ENCODE data around the gene ARL4C.

ARL4C gene

GRCh38 chr2:234479465-234479864 is 17.4 kb downstream of the ARL4C start:
- H3K4me1 ChIP-seq (ENCODE audit: control insufficient read depth in 1 of 2, insufficient read depth in 1 of 2, low read depth in 1 of 2, low read length in 1 of 2), result no peaks in the 10 kb centered on the region
- no peak overlapping the region for H3K27ac ChIP-seq
- no peak overlapping the region for H3K4me3 ChIP-seq (ENCODE audit: low read depth in 1 of 2, low read length in 1 of 2)
- no peak for TF ChIP-seq CTCF (IDR thresholded peaks at IDR 0.05)
- H3K9me3 ChIP-seq, result no peaks in the 10 kb centered on the region
- H3K36me3 ChIP-seq, result no peaks in the 10 kb centered on the region
- H3K27me3 ChIP-seq, result peaks cover 40% of the 10 kb centered on the region

DNA sequence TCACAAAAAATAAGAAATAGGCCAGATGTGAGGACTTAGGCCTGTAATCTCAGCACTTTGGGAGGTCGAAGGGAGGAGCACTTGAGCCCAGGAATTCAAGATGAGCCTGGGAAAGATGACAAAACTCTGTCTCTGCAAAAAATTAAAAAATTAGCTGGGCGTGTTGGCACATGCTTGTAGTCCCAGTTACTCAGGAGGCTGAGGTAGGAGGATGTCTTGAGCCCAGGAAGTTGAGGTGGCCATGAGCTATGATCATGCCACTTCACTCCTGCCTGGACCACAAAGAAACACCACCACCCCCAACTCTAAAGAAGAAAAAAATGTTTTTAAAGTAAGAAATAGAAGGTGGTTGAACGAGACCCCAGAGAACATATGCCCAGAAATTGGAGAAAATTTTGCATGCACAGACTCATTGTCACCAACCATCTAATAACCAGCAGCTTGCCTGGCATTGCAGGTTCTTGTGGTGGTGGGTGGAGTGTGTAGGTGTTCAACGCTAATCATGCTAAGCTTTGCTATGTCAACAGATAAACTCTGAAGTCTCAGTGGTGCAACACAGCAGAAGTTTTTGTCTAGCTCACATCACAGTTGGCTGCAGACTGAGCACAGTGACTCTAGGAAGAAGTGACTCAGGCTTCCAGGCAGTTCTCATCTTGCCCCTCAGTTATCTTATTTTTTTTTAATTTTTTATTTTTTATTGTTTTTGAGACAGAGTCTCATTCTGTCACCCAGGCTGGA is 18.6 kb downstream of the ARL4C start:
- no peaks in the 10 kb centered on the region for H3K9me3 ChIP-seq

DNA sequence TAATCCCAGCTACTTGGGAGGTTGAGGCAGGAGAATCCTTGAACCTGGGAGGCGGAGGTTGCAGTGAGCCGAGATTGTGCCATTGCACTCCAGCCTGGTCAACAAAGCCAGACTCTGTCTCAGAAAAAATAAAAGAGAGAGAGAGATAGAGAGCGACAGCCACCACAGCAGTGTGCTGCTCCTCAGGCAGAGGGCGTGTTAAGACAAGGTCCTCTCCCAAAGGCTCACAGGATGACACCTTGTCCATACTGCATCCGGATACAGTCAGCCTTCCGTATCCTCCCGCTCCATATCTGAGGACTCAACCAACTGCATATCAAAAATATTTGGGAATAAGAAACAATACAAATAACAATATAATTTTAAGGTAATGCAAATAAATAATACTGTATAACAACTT is 20.1 kb downstream of the ARL4C start:
- no peak overlapping the region for H3K27ac ChIP-seq
- H3K27me3 ChIP-seq, result peaks cover 15% of the 10 kb centered on the region
- no peaks in the 10 kb centered on the region for H3K4me1 ChIP-seq (ENCODE audit: control insufficient read depth in 1 of 2, insufficient read depth in 1 of 2, low read depth in 1 of 2, low read length in 1 of 2)
- no peak overlapping the region for H3K4me3 ChIP-seq (ENCODE audit: low read depth in 1 of 2, low read length in 1 of 2)
- no peaks in the 10 kb centered on the region for H3K36me3 ChIP-seq
- H3K9me3 ChIP-seq, result no peaks in the 10 kb centered on the region
- TF ChIP-seq CTCF (IDR thresholded peaks at IDR 0.05), result no peak

More for the DNA sequence above, 18.6 kb downstream of the ARL4C start:
- peaks cover 30% of the 10 kb centered on the region for H3K27me3 ChIP-seq
- no peak overlapping the region for H3K27ac ChIP-seq
- no peaks in the 10 kb centered on the region for H3K36me3 ChIP-seq
- TF ChIP-seq CTCF (IDR thresholded peaks at IDR 0.05), result no peak
- no peaks in the 10 kb centered on the region for H3K4me1 ChIP-seq (ENCODE audit: control insufficient read depth in 1 of 2, insufficient read depth in 1 of 2, low read depth in 1 of 2, low read length in 1 of 2)
- no peak overlapping the region for H3K4me3 ChIP-seq (ENCODE audit: low read depth in 1 of 2, low read length in 1 of 2)

GRCh38 chr2:234474654-234475053 is 22.2 kb downstream of the ARL4C start:
- Histone ChIP-seq H3K27me3 (peaks cover 3% of the 10 kb centered on the region), H3K4me3 (ENCODE audit: low read depth in 1 of 2, low read length in 1 of 2) (no peak overlapping the region), H3K27ac (no peak overlapping the region), H3K36me3 (no peaks in the 10 kb centered on the region), H3K9me3 (no peaks in the 10 kb centered on the region), H3K4me1 (ENCODE audit: control insufficient read depth in 1 of 2, insufficient read depth in 1 of 2, low read depth in 1 of 2, low read length in 1 of 2) (no peaks in the 10 kb centered on the region)
- TF ChIP-seq CTCF (IDR thresholded peaks at IDR 0.05), result no peak

DNA sequence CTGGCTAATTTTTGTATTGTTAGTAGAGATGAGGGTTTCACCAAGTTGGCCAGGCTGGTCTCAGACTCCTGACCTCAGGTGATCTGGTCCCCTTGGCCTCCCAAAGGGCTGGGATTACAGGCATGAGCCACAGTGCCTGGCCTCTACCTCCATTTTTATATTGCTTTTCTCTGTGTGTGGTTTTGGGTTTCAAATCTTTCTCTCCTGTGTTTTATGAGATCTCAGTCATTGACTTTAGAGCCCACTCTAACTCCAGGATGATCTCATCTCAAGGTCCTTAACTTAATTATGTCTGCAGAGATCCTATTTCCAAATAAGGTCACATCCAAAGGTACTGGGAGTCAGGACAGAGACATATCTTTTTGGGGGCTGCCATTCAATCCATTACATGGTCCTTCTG is 24.7 kb downstream of the ARL4C start:
- H3K4me3 ChIP-seq (ENCODE audit: low read depth in 1 of 2, low read length in 1 of 2), result no peak overlapping the region
- H3K9me3 ChIP-seq, result no peaks in the 10 kb centered on the region
- H3K4me1 ChIP-seq (ENCODE audit: control insufficient read depth in 1 of 2, insufficient read depth in 1 of 2, low read depth in 1 of 2, low read length in 1 of 2), result no peaks in the 10 kb centered on the region
- H3K27me3 ChIP-seq, result no peaks in the 10 kb centered on the region
- TF ChIP-seq CTCF (IDR thresholded peaks at IDR 0.05), result no peak
- no peak overlapping the region for H3K27ac ChIP-seq
- no peaks in the 10 kb centered on the region for H3K36me3 ChIP-seq
